ENCODE measurements around the gene TBC1D7.

DNA sequence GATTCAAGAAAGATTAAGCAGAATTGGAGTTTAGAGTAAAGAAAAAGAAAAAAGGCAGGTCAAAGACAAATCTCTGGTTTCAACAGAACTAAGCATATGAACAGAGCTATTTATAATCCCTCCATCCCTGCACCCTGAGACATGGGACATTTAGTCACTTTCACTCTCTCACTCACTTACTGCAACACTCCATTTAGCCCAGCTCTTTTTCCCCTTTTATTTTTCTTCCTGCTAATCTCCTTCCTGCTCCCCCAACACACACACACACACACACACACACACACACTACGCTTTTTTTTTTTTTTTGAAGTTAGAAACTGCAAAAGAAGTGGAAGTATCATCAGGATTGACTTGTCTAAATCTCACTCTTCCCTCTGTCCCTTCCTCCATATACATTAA is 45.1 kb upstream of the TBC1D7 start:
- TF ChIP-seq FOXM1 (IDR thresholded peaks at IDR 0.05; ENCODE audit: low read depth) (no peak), RCOR1 (IDR thresholded peaks at IDR 0.05; ENCODE audit: low read length) (no peak), SMC3 (IDR thresholded peaks at IDR 0.05; ENCODE audit: low read depth, low read length) (no peak), TAF1 (IDR thresholded peaks at IDR 0.05; ENCODE audit: borderline replicate concordance, low read depth, low read length) (no peak), NFIC (IDR thresholded peaks at IDR 0.05; ENCODE audit: borderline replicate concordance) (no peak), CHD2 (IDR thresholded peaks at IDR 0.05; ENCODE audit: low read length, partially characterized antibody) (no peak), POLR2AphosphoS5 (IDR thresholded peaks at IDR 0.05; ENCODE audit: low read depth, low read length) (no peak), USF2 (IDR thresholded peaks at IDR 0.05; ENCODE audit: borderline replicate concordance, low read depth, low read length) (no peak), RXRA (IDR thresholded peaks at IDR 0.05; ENCODE audit: borderline replicate concordance, low read depth) (no peak), RFX5 (IDR thresholded peaks at IDR 0.05; ENCODE audit: low read length) (no peak), JUND (IDR thresholded peaks at IDR 0.05) (no peak), YY1 (IDR thresholded peaks at IDR 0.05; ENCODE audit: low read depth) (no peak)
- TF ChIP-seq, protein P1, sequence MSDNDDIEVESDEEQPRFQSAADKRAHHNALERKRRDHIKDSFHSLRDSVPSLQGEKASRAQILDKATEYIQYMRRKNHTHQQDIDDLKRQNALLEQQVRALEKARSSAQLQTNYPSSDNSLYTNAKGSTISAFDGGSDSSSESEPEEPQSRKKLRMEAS (IDR thresholded peaks at IDR 0.05; ENCODE audit: low read depth): no peak
- TF ChIP-seq, protein P2, sequence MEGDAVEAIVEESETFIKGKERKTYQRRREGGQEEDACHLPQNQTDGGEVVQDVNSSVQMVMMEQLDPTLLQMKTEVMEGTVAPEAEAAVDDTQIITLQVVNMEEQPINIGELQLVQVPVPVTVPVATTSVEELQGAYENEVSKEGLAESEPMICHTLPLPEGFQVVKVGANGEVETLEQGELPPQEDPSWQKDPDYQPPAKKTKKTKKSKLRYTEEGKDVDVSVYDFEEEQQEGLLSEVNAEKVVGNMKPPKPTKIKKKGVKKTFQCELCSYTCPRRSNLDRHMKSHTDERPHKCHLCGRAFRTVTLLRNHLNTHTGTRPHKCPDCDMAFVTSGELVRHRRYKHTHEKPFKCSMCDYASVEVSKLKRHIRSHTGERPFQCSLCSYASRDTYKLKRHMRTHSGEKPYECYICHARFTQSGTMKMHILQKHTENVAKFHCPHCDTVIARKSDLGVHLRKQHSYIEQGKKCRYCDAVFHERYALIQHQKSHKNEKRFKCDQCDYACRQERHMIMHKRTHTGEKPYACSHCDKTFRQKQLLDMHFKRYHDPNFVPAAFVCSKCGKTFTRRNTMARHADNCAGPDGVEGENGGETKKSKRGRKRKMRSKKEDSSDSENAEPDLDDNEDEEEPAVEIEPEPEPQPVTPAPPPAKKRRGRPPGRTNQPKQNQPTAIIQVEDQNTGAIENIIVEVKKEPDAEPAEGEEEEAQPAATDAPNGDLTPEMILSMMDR (IDR thresholded peaks at IDR 0.05): no peak

Data from SK-N-SH (cell line).